ENCODE results near the gene MKLN1. TPM values are rescaled to one million over a fixed set of nuclear protein-coding genes. Genes with fewer than 3 reads are reported as not detected.

The MKLN1 gene
- polyA plus RNA-seq, 2 of the 4 experiments (the other 2 are of a cell fraction): 39.6 to 84.5 TPM

GRCh38 chr7:131438969-131439368, 111.3 kb downstream of the MKLN1 start:
- ChIA-PET POLR2A (interaction anchor here (0.6 kb wide), 1 partner anchor 115 kb away, joined by 3 read pairs; no protein-coding TSS in a partner anchor), CTCF (interaction anchor here (0.7 to 0.8 kb wide), 3 partner anchors 16 to 377 kb away, joined by 3 read pairs; no protein-coding TSS in a partner anchor)
- no peak overlapping the region for H3K4me3 ChIP-seq
- H3K27ac ChIP-seq: no peak overlapping the region
- H3K4me1 ChIP-seq: no peaks in the 10 kb centered on the region
- ATAC-seq (no peak), FAIRE-seq (no peak), DNase-seq (ENCODE audit: low read depth in 1 of 2, low spot score in 1 of 2) (no peak)
- 94% methylated on average over 2 of the region's 2 CpGs for WGBS (ENCODE audit: missing lambda C conversion rate)
- H3K9me3 ChIP-seq: peaks cover 9% of the 10 kb centered on the region; the same call in 2 of the 3 replicates
- no peak for TF ChIP-seq ZNF302 (CRISPR knock-in tag; IDR thresholded peaks at IDR 0.05)
- TF ChIP-seq ELK1 (IDR thresholded peaks at IDR 0.05; ENCODE audit: low read depth, low read length): no peak
- no peak for TF ChIP-seq CHD4 (IDR thresholded peaks at IDR 0.05; ENCODE audit: borderline replicate concordance)
- TF ChIP-seq NPAS2 (CRISPR knock-in tag; IDR thresholded peaks at IDR 0.05; ENCODE audit: borderline replicate concordance): no peak
- no peak for TF ChIP-seq CBX2 (IDR thresholded peaks at IDR 0.05; ENCODE audit: borderline replicate concordance, low read depth)
- TF ChIP-seq TP53 (CRISPR knock-in tag; IDR thresholded peaks at IDR 0.05): no peak
- no peak for TF ChIP-seq RCOR1 (IDR thresholded peaks at IDR 0.05; ENCODE audit: low read depth, low read length)
- TF ChIP-seq CEBPB (IDR thresholded peaks at IDR 0.05): no peak
- no peak overlapping the region for H3K4me2 ChIP-seq

- no peaks in the 10 kb centered on the region for H3K4me1 ChIP-seq
- H3K4me3 ChIP-seq: no peak overlapping the region
- DNase-seq (ENCODE audit: low read depth in 1 of 2, low spot score in 1 of 2): no peak
- FAIRE-seq: no peak
- no peak overlapping the region; a peak in 1 of 6 replicates for H3K27ac ChIP-seq
- peaks cover 9% of the 10 kb centered on the region; the same call in 2 of the 3 replicates for H3K9me3 ChIP-seq
- H3K4me2 ChIP-seq: no peak overlapping the region
- ChIA-PET POLR2A (no interaction called here), CTCF (no interaction called here)
- 96% methylated on average over 5 of the region's 5 CpGs for WGBS (ENCODE audit: missing lambda C conversion rate)
- TF ChIP-seq HDAC2 (IDR thresholded peaks at IDR 0.05) (no peak), USF2 (IDR thresholded peaks at IDR 0.05) (no peak), ATOH8 (CRISPR knock-in tag; IDR thresholded peaks at IDR 0.05; ENCODE audit: low read depth) (no peak), EHF (CRISPR knock-in tag; IDR thresholded peaks at IDR 0.05) (no peak), E2F6 (IDR thresholded peaks at IDR 0.05; ENCODE audit: borderline replicate concordance, low read depth) (no peak), EP300 (IDR thresholded peaks at IDR 0.05) (no peak), BCL3 (IDR thresholded peaks at IDR 0.05) (no peak), HES2 (IDR thresholded peaks at IDR 0.05) (no peak), TFCP2L1 (CRISPR knock-in tag; IDR thresholded peaks at IDR 0.05) (no peak), CHD2 (IDR thresholded peaks at IDR 0.05; ENCODE audit: low read length, partially characterized antibody) (no peak), SREBF2 (IDR thresholded peaks at IDR 0.05) (no peak), ELK1 (IDR thresholded peaks at IDR 0.05; ENCODE audit: low read depth, low read length) (no peak), CTCF (IDR thresholded peaks at IDR 0.05) (no peak), FOXS1 (CRISPR knock-in tag; IDR thresholded peaks at IDR 0.05) (no peak)
- ATAC-seq: no peak
Measured at GRCh38 chr7:131443496-131443895, 115.8 kb downstream of the MKLN1 start.
